HepG2 (cell line): Measurements from ENCODE around the gene DNAJC5. TPM values are rescaled to one million over a fixed set of nuclear protein-coding genes. Genes with fewer than 3 reads are reported as not detected.

ENCODE experiments used
- AHR ChIP-seq: IDR thresholded peaks from 2 replicates; pipeline ENCODE4 v1.6.1; 2018; ENCODE audit warnings: missing genetic modification reagents, missing compliant biosample characterization
- ATF7-NPFF ChIP-seq: sonication (generic); formaldehyde crosslinking; IDR thresholded peaks from 2 replicates; pipeline ENCODE4 v1.8.1; 2023; ENCODE audit warnings: mild to moderate bottlenecking, low read depth, missing genetic modification reagents, moderate library complexity
- FOXK1 ChIP-seq: sonication (generic); formaldehyde crosslinking; IDR thresholded peaks from 2 replicates; pipeline ENCODE4 v1.4.0; 2020; ENCODE audit warnings: low read depth, missing genetic modification reagents, borderline replicate concordance
- HOXD1 ChIP-seq: sonication (generic); formaldehyde crosslinking; IDR thresholded peaks from 2 replicates; pipeline ENCODE4 v1.5.0; 2020; ENCODE audit warnings: missing genetic modification reagents
- POLR2G ChIP-seq: fragments of 200-400 bp; formaldehyde crosslinking; IDR thresholded peaks from 2 replicates; pipeline ENCODE4 v1.6.1; 2018; ENCODE audit warnings: mild to moderate bottlenecking, low read depth, low read length, moderate library complexity
- SALL1 ChIP-seq: sonication (generic); formaldehyde crosslinking; IDR thresholded peaks from 2 replicates; pipeline ENCODE4 v1.8.0; 2022; ENCODE audit warnings: mild to moderate bottlenecking, missing genetic modification reagents
- ZNF383 ChIP-seq: sonication (generic); formaldehyde crosslinking; IDR thresholded peaks from 2 replicates; pipeline ENCODE4 v1.4.0; 2020; ENCODE audit warnings: missing genetic modification reagents, mild to moderate bottlenecking, borderline replicate concordance
- ZNF768 ChIP-seq: sonication (generic); formaldehyde crosslinking; IDR thresholded peaks from 2 replicates; pipeline ENCODE4 v1.4.0; 2020; ENCODE audit warnings: missing genetic modification reagents
- polyA plus RNA-seq, 8 experiments: library from polyadenylated mRNA; depleted of rRNA in 3 of 8; stranded (reverse) in 7 of 8; unstranded in 1 of 8; fragments of >200 nt; fragmentation: Illumina TruSeq in 4 of 8; extraction: Trizol in 4 of 8; gene quantifications; 2 replicates each; pipeline versions ENCODE4 v1.2.1 to v1.2.3, GENCODE V29; 2011 to 2016; ENCODE audit warnings: low read depth in 4 of 8, missing spikeins in 1 of 8, mixed read lengths in 1 of 8; ENCODE audit not compliant: insufficient read depth in 1 of 8
- total RNA-seq, 5 experiments: library from RNA; depleted of rRNA; stranded (reverse); fragments of >200 nt; fragmentation: Illumina TruSeq; extraction: Trizol; gene quantifications; 2 replicates each; pipeline ENCODE4 v1.2.3, GENCODE V29; 2016; ENCODE audit warnings: low read depth in 1 of 5
- TF ChIP-seq, protein P1 (sequence below): sonication (generic); formaldehyde crosslinking; IDR thresholded peaks from 2 replicates; pipeline ENCODE4 v1.4.0; 2020; ENCODE audit warnings: missing genetic modification reagents, mild to moderate bottlenecking, borderline replicate concordance

DNAJC5 gene
- total and polyA plus RNA-seq, 2 of the 13 experiments (the other 11 are each of a cell fraction or from before 2014, with no cell fraction given): 42.8 to 64.5 TPM

DNA sequence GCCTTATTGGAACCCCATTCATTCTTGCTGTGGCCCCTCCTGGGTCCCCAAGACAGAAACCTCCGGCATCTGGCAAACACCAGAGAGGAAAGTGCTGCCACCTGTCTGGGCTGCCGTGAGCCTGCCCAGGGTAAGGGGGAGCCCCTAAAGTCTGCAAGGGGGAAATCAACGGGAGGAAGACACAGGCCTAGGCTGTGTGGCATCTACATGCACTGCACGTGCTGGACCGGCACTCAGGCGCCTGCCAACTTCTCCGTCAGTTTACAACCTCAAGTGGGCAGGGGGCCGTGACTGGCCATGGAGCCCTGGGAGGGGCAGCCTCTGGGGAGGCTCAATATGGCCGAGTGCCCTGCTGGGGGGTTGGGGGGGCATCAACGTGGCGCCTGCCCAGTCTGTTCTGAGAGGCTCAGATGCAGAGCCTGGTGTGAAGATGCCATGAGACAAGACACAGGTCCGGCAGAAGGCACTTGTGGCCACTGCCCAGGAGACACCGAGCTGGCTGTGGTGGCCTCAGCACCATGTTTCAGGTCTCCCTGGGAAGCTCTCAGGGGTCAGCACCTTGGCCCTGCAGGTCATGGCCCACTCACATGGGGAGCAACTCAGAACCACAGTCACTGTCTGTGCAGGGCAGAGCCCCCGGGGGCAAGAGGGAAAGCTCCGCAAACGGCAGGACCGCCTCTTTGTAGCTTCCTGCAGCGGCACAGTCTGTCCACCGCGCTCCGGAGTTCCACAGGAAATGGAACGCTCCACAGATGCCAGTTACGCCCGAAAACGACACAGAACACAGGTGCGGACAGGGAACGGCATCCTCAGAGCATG lies 52.9 kb downstream of the DNAJC5 start (continued):
- TF ChIP-seq ATF7-NPFF (CRISPR knock-in tag): no peak
- no peak for TF ChIP-seq HOXD1 (CRISPR knock-in tag)
- no peak for TF ChIP-seq FOXK1
- TF ChIP-seq SALL1: no peak
- TF ChIP-seq ZNF768 (CRISPR knock-in tag): peak; percentile 39; the same call in 1 of the 2 replicates
- 0 out of 2 replicates have a peak, but pooled peaks have one; percentile 6 for TF ChIP-seq AHR (CRISPR knock-in tag)
- 0 out of 2 replicates have a peak, but pooled peaks have one; percentile 3 for TF ChIP-seq ZNF383 (CRISPR knock-in tag)
- 0 out of 2 replicates have a peak, but pooled peaks have one; percentile 6 for TF ChIP-seq POLR2G
- TF ChIP-seq, protein P1, sequence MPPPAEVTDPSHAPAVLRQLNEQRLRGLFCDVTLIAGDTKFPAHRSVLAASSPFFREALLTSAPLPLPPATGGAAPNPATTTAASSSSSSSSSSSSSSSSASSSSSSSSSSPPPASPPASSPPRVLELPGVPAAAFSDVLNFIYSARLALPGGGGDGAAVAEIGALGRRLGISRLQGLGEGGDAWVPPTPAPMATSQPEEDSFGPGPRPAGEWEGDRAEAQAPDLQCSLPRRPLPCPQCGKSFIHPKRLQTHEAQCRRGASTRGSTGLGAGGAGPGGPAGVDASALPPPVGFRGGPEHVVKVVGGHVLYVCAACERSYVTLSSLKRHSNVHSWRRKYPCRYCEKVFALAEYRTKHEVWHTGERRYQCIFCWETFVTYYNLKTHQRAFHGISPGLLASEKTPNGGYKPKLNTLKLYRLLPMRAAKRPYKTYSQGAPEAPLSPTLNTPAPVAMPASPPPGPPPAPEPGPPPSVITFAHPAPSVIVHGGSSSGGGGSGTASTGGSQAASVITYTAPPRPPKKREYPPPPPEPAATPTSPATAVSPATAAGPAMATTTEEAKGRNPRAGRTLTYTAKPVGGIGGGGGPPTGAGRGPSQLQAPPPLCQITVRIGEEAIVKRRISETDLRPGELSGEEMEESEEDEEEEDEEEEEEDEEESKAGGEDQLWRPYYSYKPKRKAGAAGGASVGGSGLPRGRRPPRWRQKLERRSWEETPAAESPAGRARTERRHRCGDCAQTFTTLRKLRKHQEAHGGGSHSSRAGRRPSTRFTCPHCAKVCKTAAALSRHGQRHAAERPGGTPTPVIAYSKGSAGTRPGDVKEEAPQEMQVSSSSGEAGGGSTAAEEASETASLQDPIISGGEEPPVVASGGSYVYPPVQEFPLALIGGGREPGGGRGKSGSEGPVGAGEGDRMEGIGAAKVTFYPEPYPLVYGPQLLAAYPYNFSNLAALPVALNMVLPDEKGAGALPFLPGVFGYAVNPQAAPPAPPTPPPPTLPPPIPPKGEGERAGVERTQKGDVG (CRISPR knock-in tag): 0 out of 2 replicates have a peak, but pooled peaks have one; percentile 17
